Upper lobe of left lung (tissue), 6 donors: Measurements from ENCODE around the gene GPR162. TPM values are rescaled to one million over a fixed set of nuclear protein-coding genes. Genes with fewer than 3 reads are reported as not detected.
"Not testable (repeated sequence)": the region's sequence is repeated elsewhere in the genome, so short reads cannot be mapped to it uniquely, and the experiment has no call there.

Source experiments
- ATAC-seq, 2 donors: fragments of 200-7000 bp; cut with Tn5 transposase; one replicate each; pipeline ENCODE4 v1.9.1; 2022; ENCODE audit warnings: mild to moderate bottlenecking in 2 of 2, moderate library complexity in 2 of 2; ENCODE audit not compliant: low FRiP score in 2 of 2
- DNase-seq, 2 donors: peaks; one replicate each; pipeline ENCODE4 v3.0.0-alpha.2; 2019 to 2020
- H3K27ac ChIP-seq, 4 donors: fragments of 200-600 bp; sonication (generic); one replicate each; pipeline ENCODE4 v1.5.1; 2016 to 2019
- H3K27me3 ChIP-seq, 4 donors: fragments of 200-600 bp; sonication (generic); one replicate each; pipeline ENCODE4 v1.5.1; 2017 to 2019
- H3K36me3 ChIP-seq, 4 donors: fragments of 200-600 bp; sonication (generic); one replicate each; pipeline ENCODE4 v1.5.1; 2016 to 2019
- H3K4me1 ChIP-seq, 4 donors: fragments of 200-600 bp; sonication (generic); one replicate each; pipeline ENCODE4 v1.5.1; 2018 to 2019
- H3K4me3 ChIP-seq, 4 donors: fragments of 200-600 bp; sonication (generic); one replicate each; pipeline ENCODE4 v1.5.1; 2017 to 2019; ENCODE audit warnings: mild to moderate bottlenecking in 2 of 4, moderate library complexity in 1 of 4
- H3K9me3 ChIP-seq, 4 donors: fragments of 200-600 bp; sonication (generic); one replicate each; pipeline ENCODE4 v1.5.1; 2018 to 2019
- EP300 ChIP-seq, 4 donors: sonication (generic); formaldehyde crosslinking; IDR thresholded peaks; one replicate each; pipeline ENCODE4 v1.5.1; 2017; ENCODE audit warnings: antibody characterized with exemption in 4 of 4, control low read depth in 2 of 4
- POLR2A ChIP-seq, 4 donors: fragments of 450-650 bp; IDR thresholded peaks; one replicate each; pipeline ENCODE4 v1.5.1; 2016 to 2017; ENCODE audit warnings: antibody characterized with exemption in 4 of 4, mild to moderate bottlenecking in 2 of 4
- POLR2AphosphoS5 ChIP-seq, 2 donors: sonication (generic); formaldehyde crosslinking; IDR thresholded peaks; one replicate each; pipeline ENCODE4 v1.5.1; 2017; ENCODE audit warnings: antibody characterized with exemption in 2 of 2
- WGBS, 2 donors: methylation state at CpG; one replicate each; pipeline ENCODE4 v1.1.5; 2017 to 2018; 5-methylcytosine and 5-hydroxymethylcytosine counted together
- total RNA-seq, 6 donors: library from RNA; depleted of rRNA in 4 of 6; stranded (reverse); fragments of >200 nt in 4 of 6; gene quantifications; one replicate each; pipeline versions ENCODE4 v1.1.0 to v1.2.1, GENCODE V29; 2016 to 2021
- TF ChIP-seq, protein P1 (sequence below), 6 experiments: fragments of 450-650 bp in 4 of 6; fragments of 200-600 bp in 2 of 6; sonication (generic) in 2 of 6; IDR thresholded peaks; one replicate each; pipeline ENCODE4 v1.5.1; 2016 to 2019; ENCODE audit warnings: antibody characterized with exemption in 6 of 6
- donor health status: DM: no; HTN: no; CAD: no; lungs with moderate emphysema.
- donor health status: DM: no; HTN: yes; CAD: no; lungs with severe emphysema.

The GPR162 gene
- total RNA-seq, 6 donors from 2014 or later: 8.1 to 47.1 (median 16.5) TPM

GRCh38 chr12:6869049-6870021 is 47.7 kb downstream of the GPR162 start:
- TF ChIP-seq, protein P1, sequence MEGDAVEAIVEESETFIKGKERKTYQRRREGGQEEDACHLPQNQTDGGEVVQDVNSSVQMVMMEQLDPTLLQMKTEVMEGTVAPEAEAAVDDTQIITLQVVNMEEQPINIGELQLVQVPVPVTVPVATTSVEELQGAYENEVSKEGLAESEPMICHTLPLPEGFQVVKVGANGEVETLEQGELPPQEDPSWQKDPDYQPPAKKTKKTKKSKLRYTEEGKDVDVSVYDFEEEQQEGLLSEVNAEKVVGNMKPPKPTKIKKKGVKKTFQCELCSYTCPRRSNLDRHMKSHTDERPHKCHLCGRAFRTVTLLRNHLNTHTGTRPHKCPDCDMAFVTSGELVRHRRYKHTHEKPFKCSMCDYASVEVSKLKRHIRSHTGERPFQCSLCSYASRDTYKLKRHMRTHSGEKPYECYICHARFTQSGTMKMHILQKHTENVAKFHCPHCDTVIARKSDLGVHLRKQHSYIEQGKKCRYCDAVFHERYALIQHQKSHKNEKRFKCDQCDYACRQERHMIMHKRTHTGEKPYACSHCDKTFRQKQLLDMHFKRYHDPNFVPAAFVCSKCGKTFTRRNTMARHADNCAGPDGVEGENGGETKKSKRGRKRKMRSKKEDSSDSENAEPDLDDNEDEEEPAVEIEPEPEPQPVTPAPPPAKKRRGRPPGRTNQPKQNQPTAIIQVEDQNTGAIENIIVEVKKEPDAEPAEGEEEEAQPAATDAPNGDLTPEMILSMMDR (IDR thresholded peaks at IDR 0.05): peak; percentile 82 to 93 (median 88)
- TF ChIP-seq POLR2AphosphoS5 (IDR thresholded peaks at IDR 0.05): no peak
- Histone ChIP-seq H3K4me3 (peak overlapping the region in 3 of 4 donors; percentile 93 to 100 (median 99)), H3K27ac (peak overlapping the region in 3 of 4 donors; percentile 95 to 97 (median 97)), H3K36me3 (peaks cover 3 to 41% (median 22%) of the 10 kb centered on the region in 4 donors), H3K27me3 (no peaks in the 10 kb centered on the region), H3K4me1 (peaks cover 46 to 66% (median 52%) of the 10 kb centered on the region in 4 donors), H3K9me3 (no peaks in the 10 kb centered on the region)
- WGBS, 2 donors: 36 to 48% methylated on average over 9 to 12 of the region's 12 CpGs
- peak in 1 of 2 donors; percentile 80 for DNase-seq
- peak in 1 of 2 donors; percentile 23 for ATAC-seq

DNA sequence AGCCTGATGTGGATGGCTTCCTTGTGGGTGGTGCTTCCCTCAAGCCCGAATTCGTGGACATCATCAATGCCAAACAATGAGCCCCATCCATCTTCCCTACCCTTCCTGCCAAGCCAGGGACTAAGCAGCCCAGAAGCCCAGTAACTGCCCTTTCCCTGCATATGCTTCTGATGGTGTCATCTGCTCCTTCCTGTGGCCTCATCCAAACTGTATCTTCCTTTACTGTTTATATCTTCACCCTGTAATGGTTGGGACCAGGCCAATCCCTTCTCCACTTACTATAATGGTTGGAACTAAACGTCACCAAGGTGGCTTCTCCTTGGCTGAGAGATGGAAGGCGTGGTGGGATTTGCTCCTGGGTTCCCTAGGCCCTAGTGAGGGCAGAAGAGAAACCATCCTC is 48.7 kb downstream of the GPR162 start:
- 54 to 73% methylated on average over 4 of the region's 4 CpGs for WGBS, 2 donors
- H3K4me1 ChIP-seq: peaks cover 49 to 71% (median 55%) of the 10 kb centered on the region in 4 donors
- H3K27ac ChIP-seq: peak overlapping the region in 1 of 4 donors; percentile 95
- H3K4me3 ChIP-seq, ATAC-seq, H3K27me3 ChIP-seq, DNase-seq, H3K9me3 ChIP-seq: not testable (repeated sequence)
- peaks cover 3 to 32% (median 15%) of the 10 kb centered on the region in 4 donors for H3K36me3 ChIP-seq

DNA sequence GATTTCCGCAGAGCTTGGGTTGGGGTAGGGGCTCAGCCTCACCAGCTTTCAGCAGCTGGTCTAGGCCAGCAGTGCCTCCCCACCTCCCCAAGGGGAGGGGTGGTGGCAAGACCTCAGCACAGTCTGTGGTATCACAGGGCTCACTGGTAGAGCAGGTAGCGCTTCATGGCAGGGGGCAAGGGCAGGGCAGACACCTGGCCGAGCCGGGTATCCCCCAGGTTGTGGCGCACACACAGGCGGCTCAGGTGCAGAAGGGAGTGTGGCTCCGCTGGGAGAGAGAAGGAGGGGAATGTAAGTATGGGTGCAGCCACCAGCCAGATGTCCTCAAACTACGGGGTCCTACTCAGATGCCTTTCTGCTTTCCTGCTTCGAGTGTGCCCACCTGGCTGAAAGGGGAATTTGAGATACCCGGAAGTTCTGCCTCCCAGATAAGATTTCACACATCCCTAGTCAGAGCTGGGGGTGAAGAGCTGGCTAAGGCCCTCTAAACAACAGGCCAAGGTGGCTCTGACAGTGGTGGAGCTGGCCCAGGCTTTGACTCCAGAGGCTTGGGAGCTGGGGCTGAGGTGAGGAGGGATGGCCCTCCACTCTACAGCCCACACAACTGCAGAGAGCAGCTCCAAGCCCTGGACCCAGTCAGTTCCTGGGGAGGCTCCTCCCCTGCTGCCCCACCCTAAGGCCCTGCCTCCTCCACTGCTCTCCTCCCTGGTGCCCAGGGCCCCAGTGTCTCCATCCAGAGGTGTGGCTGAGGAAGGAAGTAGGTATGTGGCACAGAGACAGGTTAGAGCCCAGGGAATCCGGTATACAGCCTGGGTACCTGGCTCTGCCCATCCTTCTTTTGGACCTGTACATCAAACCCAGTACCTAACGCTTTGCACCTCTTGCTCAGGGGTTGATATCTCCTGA is 49.7 kb downstream of the GPR162 start:
- Histone ChIP-seq H3K36me3 (peaks cover 3 to 24% (median 18%) of the 10 kb centered on the region in 4 donors), H3K27me3 (no peaks in the 10 kb centered on the region), H3K27ac (peak overlapping the region in 3 of 4 donors; percentile 90 to 93 (median 93)), H3K9me3 (no peaks in the 10 kb centered on the region), H3K4me3 (peak overlapping the region in 3 of 4 donors; percentile 71 to 90 (median 78)), H3K4me1 (peaks cover 49 to 71% (median 55%) of the 10 kb centered on the region in 4 donors)
- 53 to 68% methylated on average over 5 to 12 of the region's 12 CpGs for WGBS, 2 donors
- DNase-seq: peak in 1 of 2 donors; percentile 72
- no peak for ATAC-seq
- peak in 1 of 4 donors; percentile 39 for TF ChIP-seq POLR2A (IDR thresholded peaks at IDR 0.05)
- TF ChIP-seq EP300 (IDR thresholded peaks at IDR 0.05): no peak

DNA sequence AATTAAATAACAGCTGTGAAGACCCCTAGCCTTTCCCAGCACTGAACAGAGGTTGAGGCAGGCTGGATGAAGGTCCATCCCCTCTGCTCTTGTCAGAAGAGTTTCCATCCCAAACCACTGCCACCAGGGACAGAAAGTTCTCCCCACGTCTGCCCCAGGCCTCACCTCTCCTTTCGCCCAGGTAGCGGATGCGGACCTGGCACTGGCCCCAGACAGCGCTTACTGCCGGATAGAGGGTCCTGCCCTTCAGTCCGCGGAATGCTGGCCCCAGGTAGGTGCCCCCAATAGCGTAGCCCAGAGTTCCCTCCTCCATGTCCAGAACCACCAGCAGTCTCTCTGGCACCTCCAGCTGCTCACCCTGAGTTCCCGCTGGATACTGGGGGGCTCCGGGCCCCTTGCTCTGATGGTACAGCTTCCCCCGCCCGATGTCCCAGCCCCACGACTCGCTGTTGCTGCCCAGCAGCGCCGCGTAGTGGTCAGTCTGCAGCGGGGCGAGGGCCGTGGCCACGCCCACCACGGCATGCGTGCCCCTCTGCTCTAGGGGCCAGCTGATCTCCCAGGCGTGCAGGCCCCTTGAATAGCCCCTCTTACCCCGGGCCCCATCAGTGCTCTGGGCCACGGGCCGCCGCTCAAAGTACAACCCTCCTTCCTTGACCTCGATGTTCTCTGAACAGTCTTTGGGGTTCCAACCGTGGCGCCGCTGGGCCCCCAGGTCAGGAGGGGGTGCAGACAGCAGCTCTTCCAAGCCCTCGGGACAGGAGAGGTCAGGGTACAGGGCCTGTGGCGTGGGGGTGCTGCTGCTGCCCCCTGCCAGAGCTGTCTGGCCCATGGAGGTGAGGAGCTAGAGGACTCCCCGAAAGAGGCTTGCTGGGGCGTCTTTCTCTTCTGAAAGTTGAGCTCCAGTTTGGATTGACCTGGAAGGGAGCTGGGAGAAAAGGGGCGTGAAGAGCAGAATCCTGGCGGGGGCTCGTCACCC is 50.7 kb downstream of the GPR162 start:
- peaks cover 42 to 65% (median 49%) of the 10 kb centered on the region in 4 donors for H3K4me1 ChIP-seq
- 0 to 1% methylated on average over 5 to 38 of the region's 40 CpGs for WGBS, 2 donors
- TF ChIP-seq EP300 (IDR thresholded peaks at IDR 0.05): no peak
- TF ChIP-seq POLR2AphosphoS5 (IDR thresholded peaks at IDR 0.05): peak; percentile 33 to 42
- TF ChIP-seq POLR2A (IDR thresholded peaks at IDR 0.05): no peak
- TF ChIP-seq, protein P1 (IDR thresholded peaks at IDR 0.05): peak; percentile 92 to 98 (median 96)
- peak; percentile 91 to 97 for DNase-seq
- peak overlapping the region; percentile 83 to 93 (median 92) for H3K27ac ChIP-seq
- H3K36me3 ChIP-seq: peaks cover 3 to 24% (median 20%) of the 10 kb centered on the region in 4 donors
- peak; percentile 86 to 93 for ATAC-seq
- no peaks in the 10 kb centered on the region for H3K27me3 ChIP-seq
- H3K9me3 ChIP-seq: no peaks in the 10 kb centered on the region
- peak overlapping the region; percentile 71 to 90 (median 82) for H3K4me3 ChIP-seq
